ENCODE results near the gene GRIN2C. TPM values are rescaled to one million over a fixed set of nuclear protein-coding genes. Genes with fewer than 3 reads are reported as not detected.
A peak's percentile ranks its signal among the peaks of the same experiment; 100 is the strongest.

Gene GRIN2C
- total RNA-seq, 2 donors from 2014 or later, result 25.2 to 38.8 TPM

DNA sequence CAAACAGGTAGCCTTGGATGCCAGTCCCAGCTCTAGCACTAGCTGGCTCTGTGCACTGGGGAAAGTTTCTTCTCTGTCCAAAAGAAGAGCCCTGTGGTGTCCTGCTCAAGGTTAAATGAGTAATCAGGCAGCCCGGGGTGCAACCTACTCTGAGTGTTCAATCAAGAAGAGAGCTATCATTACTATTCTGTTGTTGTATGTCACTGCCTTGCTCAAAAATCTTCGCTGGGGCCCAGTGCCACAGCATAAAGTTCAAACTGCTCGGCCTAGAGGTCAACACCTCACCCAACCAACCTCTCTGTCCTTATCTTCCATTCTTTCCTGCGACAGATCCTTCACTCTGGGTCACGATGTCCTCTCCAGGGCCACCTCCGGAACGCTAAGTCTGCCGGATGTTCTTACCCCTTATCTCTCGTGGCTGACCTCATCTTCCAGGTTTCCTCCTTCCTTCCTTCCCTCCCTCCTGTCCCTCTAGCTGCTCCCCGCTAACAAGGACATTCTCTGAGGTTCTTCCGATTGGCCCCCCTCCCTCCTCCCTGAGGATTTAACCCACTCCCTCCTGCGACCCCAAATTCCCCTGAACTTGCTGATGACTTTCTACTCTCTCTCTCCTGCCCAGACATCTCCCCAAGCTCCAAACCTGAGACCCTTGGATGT is 8.7 kb upstream of the GRIN2C start:
- intact Hi-C loops (cut with DNase I), result loop anchor here (5.0 to 10.0 kb wide), 3 partner anchors 76 to 214 kb away; partner anchors contain the start of gene NHERF1 (in 1 of the 2)
- no peak for ATAC-seq

DNA sequence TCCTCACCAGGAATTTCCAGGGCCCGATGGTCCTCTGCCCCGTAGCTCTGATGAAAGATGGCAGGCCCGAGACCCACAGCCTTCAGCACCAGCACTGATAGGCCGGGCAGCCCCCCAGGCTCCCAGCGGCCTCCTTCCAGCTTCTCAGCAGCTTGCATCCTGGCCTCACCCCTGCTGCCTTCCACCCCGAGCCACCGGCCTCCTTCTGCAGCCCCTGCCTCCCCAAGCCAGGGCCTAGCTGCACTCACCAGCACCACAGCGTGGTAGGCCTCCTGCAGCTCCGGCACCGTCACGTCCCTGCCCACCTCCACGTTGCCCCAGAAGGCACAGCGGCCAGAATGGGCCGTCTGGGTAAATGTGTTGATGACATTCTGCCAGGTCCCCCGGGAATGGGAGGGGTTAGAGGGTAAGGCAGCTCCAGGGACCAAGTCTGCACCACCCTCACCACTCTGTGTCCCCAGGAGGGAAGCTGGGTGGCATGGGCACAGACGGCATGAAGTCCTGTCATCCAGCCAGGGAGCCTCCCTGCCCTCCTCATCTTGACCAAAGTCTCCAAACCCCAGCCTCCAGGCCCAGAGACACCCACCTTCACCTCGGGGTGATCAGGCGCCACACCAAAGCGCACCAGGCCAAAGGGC is 6.6 kb upstream of the GRIN2C start:
- intact Hi-C loops (cut with DNase I), result loop anchor here (5.0 to 10.0 kb wide), 3 partner anchors 74 to 212 kb away; partner anchors contain the start of gene NHERF1 (in 1 of the 2)
- DNase-seq, result no peak
- ATAC-seq, result no peak

More for the DNA sequence above, 8.7 kb upstream of the GRIN2C start:
- DNase-seq, result no peak

DNA sequence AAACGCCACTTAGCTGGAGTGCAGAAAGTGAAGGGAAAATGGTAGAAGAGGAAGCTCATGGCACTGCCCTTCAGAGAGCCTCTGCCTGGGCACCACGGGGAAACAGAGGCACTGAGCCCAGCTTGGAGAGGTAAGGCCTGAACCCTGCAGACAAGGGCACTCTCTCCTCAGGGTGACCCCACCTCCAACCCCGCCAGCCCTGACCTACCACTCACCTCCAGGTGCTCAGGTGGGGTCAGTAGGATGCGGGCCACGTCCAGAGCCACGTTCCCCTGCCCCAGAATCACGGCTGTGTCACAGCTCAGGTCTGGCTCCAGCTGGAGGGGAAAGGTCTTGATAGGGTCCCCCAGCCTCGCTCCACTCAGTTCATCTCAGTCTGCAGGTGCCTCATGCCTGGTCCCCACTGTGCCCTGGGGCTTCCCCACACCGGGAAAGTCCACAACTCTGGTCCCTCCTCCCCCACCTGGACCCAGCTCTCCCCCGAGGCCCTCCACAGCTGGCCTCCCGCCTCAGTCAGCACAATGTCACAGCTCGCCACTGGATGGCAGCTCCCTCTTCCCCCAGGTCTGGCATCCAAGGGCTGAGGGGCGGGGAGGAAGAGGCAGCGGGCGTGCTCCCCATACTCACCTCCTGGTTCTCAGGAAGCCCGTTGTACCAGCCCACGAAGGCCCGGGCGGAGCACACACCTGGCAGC is 6.0 kb upstream of the GRIN2C start:
- intact Hi-C loops (cut with DNase I), result loop anchor here (1.0 to 10.0 kb wide), 4 partner anchors 73 to 211 kb away; partner anchors contain the start of gene NHERF1 (in 1 of the 2)
- DNase-seq (no peak), ATAC-seq (no peak)

DNA sequence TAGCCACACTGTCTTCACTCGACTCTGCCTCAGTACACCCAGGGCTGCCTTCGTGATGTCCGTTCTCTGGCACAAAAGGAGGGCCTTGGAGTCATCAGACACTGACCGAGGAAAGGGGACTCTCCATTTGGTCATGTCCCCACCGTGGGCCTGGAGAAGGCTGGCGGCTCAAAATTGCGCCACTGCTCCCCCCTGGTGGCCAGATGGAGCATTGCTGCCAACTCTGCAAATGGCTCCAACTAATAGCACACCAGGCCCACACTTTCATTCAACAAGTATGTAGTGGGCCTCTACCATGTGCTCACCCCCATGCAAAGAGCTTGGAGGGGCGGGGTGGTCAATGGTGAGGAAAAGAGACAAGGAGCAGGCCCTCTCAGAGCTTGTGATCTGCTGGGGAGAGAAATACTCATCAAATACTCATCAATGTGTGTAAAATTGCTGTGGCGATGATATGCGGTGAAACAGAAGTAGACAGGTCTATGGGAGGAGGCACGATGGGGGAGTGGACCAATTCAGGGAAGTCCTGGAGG is 5.2 kb upstream of the GRIN2C start:
- DNase-seq, result peak; percentile 77
- intact Hi-C loops (cut with DNase I), result loop anchor here (1.0 to 10.0 kb wide), 4 partner anchors 73 to 210 kb away; partner anchors contain the start of gene NHERF1 (in 1 of the 2)
- ATAC-seq, result peak; percentile 28 to 39

DNA sequence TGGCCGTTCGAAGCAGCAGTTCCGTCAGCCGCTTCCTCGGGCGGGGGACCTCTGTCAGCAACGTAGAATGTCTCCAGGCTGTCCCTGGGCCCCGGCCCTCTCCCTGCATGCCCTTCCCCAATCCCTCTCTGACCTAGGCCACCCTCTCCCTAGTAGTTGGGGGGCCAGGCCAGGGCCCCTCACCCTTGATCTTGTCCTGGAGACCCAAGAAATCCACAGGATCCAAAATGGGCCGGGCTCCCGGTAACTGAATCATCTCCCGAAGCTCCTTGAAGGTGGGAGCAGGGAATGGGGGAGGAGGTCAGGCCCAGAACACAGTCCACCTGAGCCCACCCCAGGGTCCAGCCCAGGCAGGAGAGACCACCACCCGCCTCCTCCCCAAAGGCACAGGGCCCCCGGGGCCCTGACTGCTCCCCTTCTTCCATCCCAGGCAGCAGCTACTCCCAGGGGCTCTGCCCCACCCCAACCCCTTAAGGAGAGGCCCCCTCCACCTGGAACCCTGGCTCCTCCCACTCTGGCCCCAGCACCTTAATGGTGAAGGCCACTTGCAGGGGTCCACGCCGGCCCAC is 4.7 kb upstream of the GRIN2C start:
- ATAC-seq (no peak), DNase-seq (no peak)
- intact Hi-C loops (cut with DNase I), result loop anchor here (10.0 kb wide), 2 partner anchors 120 to 210 kb away; partner anchors contain the start of gene NHERF1 (in 1 of the 2)

DNA sequence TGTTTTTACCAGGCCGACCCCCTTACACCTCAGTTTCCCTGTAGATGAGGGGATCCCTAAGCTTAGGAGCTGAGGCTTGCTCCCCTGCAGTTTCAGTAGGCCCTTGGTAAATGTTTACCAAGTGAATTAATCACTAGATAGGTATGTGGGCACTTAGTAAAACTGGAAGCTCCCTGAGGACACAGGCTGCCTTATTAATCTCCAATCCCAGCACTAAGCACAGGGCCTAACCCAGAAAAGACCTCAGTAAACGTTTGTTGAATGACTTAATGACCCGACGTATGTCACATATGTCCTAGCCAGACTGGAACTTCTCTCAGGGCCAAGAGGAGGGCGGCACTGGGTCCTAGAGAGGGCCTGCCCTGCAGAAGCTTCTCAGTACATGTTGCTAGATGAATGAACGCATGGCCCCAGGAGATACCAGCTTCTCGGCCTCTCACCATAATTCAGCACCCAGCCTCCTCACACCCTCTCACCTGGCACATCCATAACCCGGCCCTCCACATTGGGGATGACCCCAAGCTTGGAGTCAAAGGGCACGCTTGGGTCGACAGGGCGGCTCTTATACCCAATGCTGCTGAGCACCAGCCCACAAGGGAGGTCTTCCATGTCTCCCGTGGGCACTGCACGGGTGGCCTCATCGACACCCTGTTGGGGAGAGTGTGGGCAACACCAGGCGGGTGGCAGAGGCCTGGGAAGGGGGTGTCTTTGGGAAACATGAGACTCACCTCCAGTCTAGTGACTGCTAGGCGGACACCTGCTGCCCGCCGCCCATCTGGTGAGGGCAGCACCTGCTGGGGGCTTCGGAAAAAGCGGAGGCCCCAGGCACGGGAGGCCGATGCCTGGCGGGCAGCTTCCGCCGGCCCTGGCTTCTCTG is 4.0 kb upstream of the GRIN2C start:
- ATAC-seq, result no peak
- intact Hi-C loops (cut with DNase I), result loop anchor here (2.0 to 10.0 kb wide), 3 partner anchors 21 to 209 kb away; partner anchors contain the start of gene NHERF1 (in 1 of the 2)
- no peak for DNase-seq

- no peak for ATAC-seq
- intact Hi-C loops (cut with DNase I), result loop anchor here (2.0 to 10.0 kb wide), 3 partner anchors 20 to 208 kb away; partner anchors contain the start of gene NHERF1 (in 1 of the 2)
Measured at GRCh38 chr17:74862919-74863318, 3.2 kb upstream of the GRIN2C start.

GRCh38 chr17:74862108-74862901 is 2.6 kb upstream of the GRIN2C start:
- ATAC-seq, result peak; percentile 58 to 59
- intact Hi-C loops (cut with DNase I), result loop anchor here (2.0 to 10.0 kb wide), 3 partner anchors 20 to 208 kb away; partner anchors contain the start of gene NHERF1 (in 1 of the 2)
- DNase-seq, result peak; percentile 82

More at GRCh38 chr17:74862919-74863318, 3.2 kb upstream of the GRIN2C start:
- no peak for DNase-seq

- DNase-seq, result no peak
- peak in 1 of 2 donors; percentile 1 for ATAC-seq
- intact Hi-C loops (cut with DNase I), result loop anchor here (2.0 to 10.0 kb wide), 3 partner anchors 19 to 207 kb away; partner anchors contain the start of gene NHERF1 (in 1 of the 2)
Measured at GRCh38 chr17:74861662-74862107, 2.0 kb upstream of the GRIN2C start.

DNA sequence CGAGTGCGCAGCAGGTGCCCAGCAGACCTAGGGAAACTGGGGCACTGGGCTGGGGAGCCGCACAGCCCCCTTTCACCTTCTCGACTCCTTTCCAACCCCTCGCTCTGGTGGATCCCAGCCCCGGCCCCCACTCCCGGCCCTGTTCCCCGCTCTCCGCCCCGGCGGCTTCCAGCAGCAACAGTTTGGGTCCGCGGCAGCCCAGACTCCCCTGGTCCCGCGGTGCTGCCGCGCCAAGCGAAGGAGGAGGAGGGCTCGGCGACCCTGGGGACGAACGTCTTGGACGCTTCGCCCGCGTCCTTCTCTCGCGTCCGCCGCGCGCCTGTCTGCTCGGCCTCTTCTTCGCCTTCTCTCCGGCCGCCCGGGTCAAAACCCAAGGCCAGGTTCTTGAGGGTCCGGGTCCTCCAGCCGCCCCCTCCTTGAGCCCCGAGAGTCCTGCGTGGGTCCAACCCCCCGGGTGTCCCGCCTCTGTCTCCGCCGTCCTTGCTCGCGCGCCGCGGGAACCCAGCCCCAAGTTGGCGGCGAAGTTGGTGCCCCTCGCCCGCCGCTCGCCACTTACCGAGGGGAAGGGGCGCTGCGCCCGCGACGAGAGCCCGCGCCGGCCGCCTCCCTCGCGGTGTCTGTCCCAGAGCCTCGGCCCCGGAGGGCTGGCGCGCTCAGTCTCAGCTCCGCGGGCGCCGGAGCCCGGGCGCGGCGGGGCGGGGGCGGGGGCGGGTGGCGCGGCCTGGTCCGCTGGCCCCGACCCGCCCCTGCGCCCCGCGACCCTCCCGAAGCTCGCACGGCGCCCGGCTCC is 1.4 kb upstream of the GRIN2C start:
- intact Hi-C loops (cut with DNase I), result loop anchor here (10.0 kb wide), 2 partner anchors 116 to 206 kb away; partner anchors contain the start of gene NHERF1 (in 1 of the 2)
- no peak for DNase-seq
- ATAC-seq, result peak in 1 of 2 donors; percentile 16

DNA sequence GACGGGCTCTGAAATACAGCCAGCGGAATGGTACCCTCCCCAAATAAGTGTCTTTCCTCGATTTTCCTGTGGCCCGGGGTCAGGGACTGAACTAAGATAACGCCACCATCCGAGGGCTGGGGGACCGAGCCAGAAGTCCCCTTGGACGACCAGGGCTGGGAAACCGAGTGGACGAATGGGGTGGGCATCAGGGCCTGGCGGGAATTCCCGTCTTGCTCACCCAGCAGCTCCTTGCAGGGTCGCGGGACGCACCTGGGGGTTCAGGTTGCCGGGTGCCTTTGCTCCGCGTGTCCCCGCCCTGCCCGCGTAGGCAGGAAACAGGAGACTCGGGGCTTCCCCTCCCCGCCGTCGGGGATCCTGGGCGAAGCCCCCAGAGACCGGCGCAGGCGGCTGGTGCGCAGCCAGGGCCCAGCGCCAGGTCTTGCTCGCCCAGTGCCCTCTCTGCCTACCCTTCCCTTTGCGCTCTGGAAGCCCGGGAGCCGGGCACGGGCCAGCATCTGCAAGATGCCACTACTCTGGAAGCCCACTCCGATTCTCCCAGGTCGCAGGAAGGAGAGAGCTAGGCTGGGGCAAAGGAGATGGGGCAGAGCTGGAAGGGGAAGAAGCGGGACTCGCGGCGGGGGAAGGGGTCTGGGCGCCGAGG is 665 bp upstream of the GRIN2C start:
- ATAC-seq, result peak; percentile 3 to 9
- intact Hi-C loops (cut with DNase I), result loop anchor here (10.0 kb wide), 2 partner anchors 116 to 206 kb away; partner anchors contain the start of gene NHERF1 (in 1 of the 2)

GRCh38 chr17:74858672-74859458 is 820 bp downstream of the GRIN2C start:
- ATAC-seq, result no peak
- DNase-seq, result no peak

More for the DNA sequence above, 665 bp upstream of the GRIN2C start:
- no peak for DNase-seq

DNA sequence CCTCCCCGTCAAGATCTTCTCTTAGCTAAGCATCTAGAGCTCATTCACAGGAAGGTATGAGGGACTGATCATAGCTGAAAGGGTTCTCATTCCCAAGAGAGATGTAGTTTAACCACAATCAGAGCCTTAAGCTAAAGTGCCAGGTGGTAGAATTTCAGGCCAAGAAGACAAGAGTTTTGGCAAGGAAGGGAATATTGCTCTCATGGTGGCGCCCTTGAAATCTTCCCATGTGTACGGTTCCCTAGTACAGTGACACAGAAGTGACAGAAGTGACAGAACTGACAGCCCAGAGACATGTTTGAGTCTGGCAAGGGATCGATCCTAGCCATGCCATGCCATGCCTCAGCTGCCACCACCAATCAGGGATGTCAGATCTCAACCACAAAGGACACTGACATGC is 2.5 kb downstream of the GRIN2C start:
- intact Hi-C loops (cut with DNase I), result loop anchor here in 1 of 2 donors (5.0 kb wide), 1 partner anchor 50 kb away; no protein-coding TSS in a partner anchor
- ATAC-seq (no peak), DNase-seq (no peak)

More at GRCh38 chr17:74858672-74859458, 820 bp downstream of the GRIN2C start:
- intact Hi-C loops (cut with DNase I), result loop anchor here in 1 of 2 donors (2.0 to 5.0 kb wide), 2 partner anchors 52 to 116 kb away; no protein-coding TSS in a partner anchor

- intact Hi-C loops (cut with DNase I), result loop anchor here in 1 of 2 donors (5.0 kb wide), 1 partner anchor 49 kb away; no protein-coding TSS in a partner anchor
- ATAC-seq (peak; percentile 45 to 46), DNase-seq (no peak)
Measured at GRCh38 chr17:74856112-74856511, 3.6 kb downstream of the GRIN2C start.
